Suppressor macrophage treated with lipopolysaccharide for 1 hour (primary cell): ENCODE data around the gene CELF5.
"Not testable (repeated sequence)": the region's sequence is repeated elsewhere in the genome, so short reads cannot be mapped to it uniquely, and the experiment has no call there.

ENCODE experiments used
- DNase-seq, 3 donors: peaks; one replicate each; pipeline ENCODE4 v3.0.0-alpha.2; 2020 to 2022

The CELF5 gene

GRCh38 chr19:3275583-3276340 lies 51.3 kb downstream of the CELF5 start:
- peak; percentile 64 to 92 (median 76) for DNase-seq

- DNase-seq: peak in 1 of 3 donors; percentile 17
Measured at GRCh38 chr19:3276341-3276799, 51.9 kb downstream of the CELF5 start.

GRCh38 chr19:3277649-3278048 lies 53.2 kb downstream of the CELF5 start:
- no peak for DNase-seq

- no peak for DNase-seq
Measured at GRCh38 chr19:3278294-3278693, 53.8 kb downstream of the CELF5 start.

GRCh38 chr19:3278749-3279148 lies 54.3 kb downstream of the CELF5 start:
- no peak for DNase-seq

- DNase-seq: no peak
Measured at GRCh38 chr19:3279306-3279705, 54.8 kb downstream of the CELF5 start.

GRCh38 chr19:3281026-3281425 lies 56.6 kb downstream of the CELF5 start:
- no peak for DNase-seq

GRCh38 chr19:3282155-3282554 lies 57.7 kb downstream of the CELF5 start:
- DNase-seq: no peak

- DNase-seq: no peak
Measured at GRCh38 chr19:3282564-3282963, 58.1 kb downstream of the CELF5 start.

- DNase-seq: no peak
Measured at GRCh38 chr19:3283246-3283751, 58.8 kb downstream of the CELF5 start.

GRCh38 chr19:3283886-3284657 lies 59.6 kb downstream of the CELF5 start:
- no peak for DNase-seq

GRCh38 chr19:3284759-3285646 lies 60.5 kb downstream of the CELF5 start:
- DNase-seq: peak; percentile 53 to 79 (median 64)

GRCh38 chr19:3285647-3286176 lies 61.3 kb downstream of the CELF5 start:
- peak; percentile 24 to 64 (median 34) for DNase-seq

- DNase-seq: no peak
Measured at GRCh38 chr19:3287814-3288213, 63.4 kb downstream of the CELF5 start.

GRCh38 chr19:3288437-3288836 lies 64.0 kb downstream of the CELF5 start:
- not testable (repeated sequence) for DNase-seq

GRCh38 chr19:3289971-3290569 lies 65.6 kb downstream of the CELF5 start:
- no peak for DNase-seq

- not testable (repeated sequence) for DNase-seq
Measured at GRCh38 chr19:3290858-3291257, 66.4 kb downstream of the CELF5 start.

GRCh38 chr19:3291644-3292043 lies 67.2 kb downstream of the CELF5 start:
- no peak for DNase-seq

GRCh38 chr19:3292958-3293529 lies 68.6 kb downstream of the CELF5 start:
- DNase-seq: no peak

GRCh38 chr19:3293560-3293959 lies 69.1 kb downstream of the CELF5 start:
- DNase-seq: no peak

GRCh38 chr19:3294080-3294850 lies 69.8 kb downstream of the CELF5 start:
- no peak for DNase-seq
